Erythroblast (primary cell): ENCODE results near the gene RICTOR.

Source experiments
- GATA1 ChIP-seq: IDR thresholded peaks from 2 replicates; pipeline ENCODE4 v1.6.1; 2011; ENCODE audit warnings: low read depth, mild to moderate bottlenecking, control low read depth, low read length, moderate library complexity
- POLR2A ChIP-seq: IDR thresholded peaks from 2 replicates; pipeline ENCODE4 v1.6.1; 2011; ENCODE audit warnings: mild to moderate bottlenecking, low read length

DNA sequence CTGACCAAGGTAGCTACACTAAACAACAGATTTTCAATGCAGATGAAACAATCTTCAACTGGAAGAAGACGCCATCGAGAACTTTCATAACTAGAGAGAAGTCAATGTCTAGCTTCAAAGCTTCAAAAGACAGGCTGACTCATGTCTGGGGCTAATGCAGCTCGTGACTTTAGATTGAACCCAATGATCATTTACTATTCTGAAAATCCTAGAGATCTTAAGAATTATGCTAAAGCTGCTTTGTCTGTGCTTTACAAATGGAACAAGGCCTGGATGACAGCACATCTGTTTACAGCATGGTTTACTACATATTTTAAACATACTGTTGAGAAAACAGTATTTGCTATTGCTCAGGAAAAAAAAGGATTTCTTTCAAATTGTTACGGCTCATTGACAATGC, 54.9 kb downstream of the RICTOR start:
- TF ChIP-seq POLR2A (no peak), GATA1 (no peak)
